CD4-positive, alpha-beta T cell treated with Interleukin-21 for 1 hour (primary cell): ENCODE data around the gene DLL1.

ENCODE experiments used
- DNase-seq: peaks from one replicate; pipeline ENCODE4 v3.0.0-alpha.2; 2020

DLL1 gene

GRCh38 chr6:170294813-170295509, 4.1 kb upstream of the DLL1 start:
- DNase-seq, result no peak

- no peak for DNase-seq
These were observed 3.4 kb upstream of the DLL1 start for GRCh38 chr6:170294298-170294730.

GRCh38 chr6:170293341-170294231, 2.7 kb upstream of the DLL1 start:
- DNase-seq, result no peak

- DNase-seq, result no peak
These were observed 1.7 kb upstream of the DLL1 start for GRCh38 chr6:170292407-170293158.

- no peak for DNase-seq
These were observed 1.2 kb upstream of the DLL1 start for GRCh38 chr6:170292111-170292406.

GRCh38 chr6:170291271-170292110, 613 bp upstream of the DLL1 start:
- no peak for DNase-seq

- DNase-seq, result no peak
These were observed 955 bp downstream of the DLL1 start for GRCh38 chr6:170289951-170290295.

GRCh38 chr6:170289180-170289931, 1.5 kb downstream of the DLL1 start:
- DNase-seq, result no peak

GRCh38 chr6:170288852-170289179, 2.1 kb downstream of the DLL1 start:
- no peak for DNase-seq

GRCh38 chr6:170288091-170288631, 2.7 kb downstream of the DLL1 start:
- no peak for DNase-seq

GRCh38 chr6:170287371-170287876, 3.5 kb downstream of the DLL1 start:
- no peak for DNase-seq

- DNase-seq, result no peak
These were observed 4.0 kb downstream of the DLL1 start for GRCh38 chr6:170286934-170287265.

- no peak for DNase-seq
These were observed 4.5 kb downstream of the DLL1 start for GRCh38 chr6:170286246-170286933.

GRCh38 chr6:170285482-170285881, 5.4 kb downstream of the DLL1 start:
- DNase-seq, result no peak

- DNase-seq, result no peak
These were observed 5.9 kb downstream of the DLL1 start for GRCh38 chr6:170284866-170285469.

- DNase-seq, result no peak
These were observed 6.6 kb downstream of the DLL1 start for GRCh38 chr6:170284126-170284773.

- DNase-seq, result no peak
These were observed 7.4 kb downstream of the DLL1 start for GRCh38 chr6:170283212-170284081.

- no peak for DNase-seq
These were observed 8.2 kb downstream of the DLL1 start for GRCh38 chr6:170282512-170283158.
